ENCODE measurements around the gene XYLB.
A peak's percentile ranks its signal among the peaks of the same experiment; 100 is the strongest.

XYLB gene

GRCh38 chr3:38446812-38447211, 100.2 kb downstream of the XYLB start:
- H3K27ac ChIP-seq: no peak overlapping the region
- no peak for TF ChIP-seq CTCF (conservative IDR thresholded peaks at IDR 0.05)

- no peak for TF ChIP-seq CTCF (conservative IDR thresholded peaks at IDR 0.05)
- H3K27ac ChIP-seq: no peak overlapping the region
These were observed 104.3 kb downstream of the XYLB start for GRCh38 chr3:38450853-38451252.

GRCh38 chr3:38453075-38453912, 106.7 kb downstream of the XYLB start, which contains the start of gene ACVR2B:
TSS of gene ACVR2B (plus strand) at chr3:38453890. CDS start at chr3:38454323, 433 bp downstream.
- H3K27ac ChIP-seq: peak within 1 kb of the TSS; percentile 100
- 0 out of 2 replicates have a peak, but pooled peaks have one; percentile 10 for TF ChIP-seq CTCF (conservative IDR thresholded peaks at IDR 0.05)

- TF ChIP-seq CTCF (conservative IDR thresholded peaks at IDR 0.05): no peak
- H3K27ac ChIP-seq: peak overlapping the region; percentile 100
These were observed 107.3 kb downstream of the XYLB start for GRCh38 chr3:38453913-38454177.

GRCh38 chr3:38454178-38454883, 107.7 kb downstream of the XYLB start:
- H3K27ac ChIP-seq: peak overlapping the region; percentile 100

GRCh38 chr3:38454884-38455638, 108.5 kb downstream of the XYLB start:
- TF ChIP-seq CTCF (conservative IDR thresholded peaks at IDR 0.05): no peak

More at GRCh38 chr3:38454178-38454883, 107.7 kb downstream of the XYLB start:
- TF ChIP-seq CTCF (conservative IDR thresholded peaks at IDR 0.05): no peak; the same call in 1 of the 2 replicates

More at GRCh38 chr3:38454884-38455638, 108.5 kb downstream of the XYLB start:
- peak overlapping the region; percentile 100 for H3K27ac ChIP-seq

All from VCaP (cell line).